B cell (primary cell): ENCODE data around the gene AADAC. TPM values are rescaled to one million over a fixed set of nuclear protein-coding genes. Genes with fewer than 3 reads are reported as not detected.

Experiments
- ATAC-seq: fragments of 200-7000 bp; cut with Tn5 transposase; one replicate; pipeline ENCODE4 v1.10.0; 2021; ENCODE audit warnings: low read depth, mild to moderate bottlenecking, moderate number of reproducible peaks, moderate library complexity
- CTCF ChIA-PET: fragments of 350-600 bp; sonication (Branson Sonifier 250); formaldehyde crosslinking; loops from one replicate; lab custom pipeline; 2021; ENCODE audit warnings: antibody characterized with exemption, inconsistent platforms; lab: Charles Lee
- POLR2A ChIA-PET: fragments of 350-600 bp; sonication (Branson Sonifier 250); formaldehyde crosslinking; loops from one replicate; lab custom pipeline; 2021; ENCODE audit warnings: antibody characterized with exemption; lab: Charles Lee
- DNase-seq: peaks from one replicate; pipeline ENCODE4 v3.0.0; 2013
- H2AFZ ChIP-seq: 2 replicates; pipeline ENCODE4 v1.6.1; 2012; ENCODE audit warnings: mild to moderate bottlenecking, low read depth, low read length; ENCODE audit not compliant: insufficient read depth, poor library complexity, severe bottlenecking
- H3K27ac ChIP-seq, 2 donors: 1 replicate in 1 of 2; 2 replicates in 1 of 2; pipeline ENCODE4 v1.5.1; 2012 to 2013; ENCODE audit warnings: low read length in 2 of 2, mild to moderate bottlenecking in 2 of 2, moderate library complexity in 1 of 2
- H3K27me3 ChIP-seq, 4 experiments: fragments of 200-600 bp in 1 of 4; sonication (generic) in 1 of 4; replicated peaks in 1 of 4; 1 replicate in 2 of 4; 2 replicates in 2 of 4; pipeline versions ENCODE4 v1.6.1 to v1.7.0; 2013 to 2016; ENCODE audit warnings: low read length in 3 of 4, mild to moderate bottlenecking in 2 of 4, mixed read lengths in 1 of 4, moderate library complexity in 1 of 4; ENCODE audit not compliant: insufficient read depth in 4 of 4, control insufficient read depth in 3 of 4; ENCODE audit errors: control extremely low read depth in 1 of 4
- H3K36me3 ChIP-seq, 2 experiments: replicated peaks in 1 of 2; 1 replicate in 1 of 2; 2 replicates in 1 of 2; pipeline versions ENCODE4 v1.6.1 to v1.7.1; 2013; ENCODE audit warnings: low read length in 1 of 2; ENCODE audit not compliant: insufficient read depth in 2 of 2, control insufficient read depth in 1 of 2; ENCODE audit errors: control extremely low read depth in 1 of 2, extremely low read depth in 1 of 2
- H3K4me1 ChIP-seq, 2 donors: fragments of 200-600 bp in 1 of 2; sonication (generic) in 1 of 2; 1 replicate in 1 of 2; 2 replicates in 1 of 2; pipeline versions ENCODE4 v1.5.1 to v1.6.1; 2013 to 2017; ENCODE audit warnings: low read length in 2 of 2; ENCODE audit not compliant: control insufficient read depth in 2 of 2, insufficient read depth in 2 of 2
- H3K4me2 ChIP-seq: replicated peaks from 2 replicates; pipeline ENCODE3; 2012; ENCODE audit warnings: mild to moderate bottlenecking, low read depth, low read length; ENCODE audit not compliant: poor library complexity, severe bottlenecking
- H3K4me3 ChIP-seq, 5 experiments: fragments of 200-600 bp in 1 of 5; sonication (generic) in 1 of 5; 1 replicate in 3 of 5; 2 replicates in 2 of 5; pipeline versions ENCODE4 v1.5.1 to v1.7.0; 2011 to 2016; ENCODE audit warnings: low read length in 4 of 5, mild to moderate bottlenecking in 4 of 5, low read depth in 2 of 5, control low read depth in 1 of 5, moderate library complexity in 1 of 5; ENCODE audit not compliant: insufficient read depth in 1 of 5; ENCODE audit errors: control extremely low read depth in 1 of 5, extremely low read depth in 1 of 5
- H3K79me2 ChIP-seq: fragments of 200-600 bp; sonication (generic); one replicate; pipeline ENCODE4 v1.6.0; 2016; ENCODE audit warnings: low read length; ENCODE audit not compliant: control insufficient read depth, insufficient read depth
- H3K9ac ChIP-seq: fragments of 200-600 bp; sonication (generic); 2 replicates; pipeline ENCODE4 v1.6.1; 2017; ENCODE audit warnings: mild to moderate bottlenecking, low read length, moderate library complexity
- H3K9me3 ChIP-seq, 3 donors: one replicate each; pipeline versions ENCODE4 v1.6.1 to v1.7.1; 2013; ENCODE audit warnings: low read length in 2 of 3; ENCODE audit not compliant: control insufficient read depth in 2 of 3, insufficient read depth in 1 of 3; ENCODE audit errors: control extremely low read depth in 1 of 3
- H4K20me1 ChIP-seq: 2 replicates; pipeline ENCODE4 v1.6.0; 2012; ENCODE audit warnings: mild to moderate bottlenecking, low read length; ENCODE audit not compliant: insufficient read depth, control insufficient read depth, poor library complexity, severe bottlenecking
- H3K27ac Mint-ChIP-seq: one replicate; pipeline ENCODE4 v1.8.0; 2021; ENCODE audit warnings: mixed read lengths
- H3K27me3 Mint-ChIP-seq: one replicate; pipeline ENCODE4 v1.8.0; 2021; ENCODE audit warnings: mixed read lengths
- H3K4me1 Mint-ChIP-seq: one replicate; pipeline ENCODE4 v1.8.0; 2021; ENCODE audit warnings: mixed read lengths
- H3K4me3 Mint-ChIP-seq: one replicate; pipeline ENCODE4 v1.8.0; 2021; ENCODE audit warnings: mixed read lengths
- H3K9me3 Mint-ChIP-seq: one replicate; pipeline ENCODE4 v1.8.0; 2022; ENCODE audit warnings: mixed read lengths; ENCODE audit not compliant: insufficient read depth
- CTCF ChIP-seq: fragments of 200-600 bp; IDR thresholded peaks from one replicate; pipeline ENCODE4 v1.8.0; 2022; ENCODE audit warnings: antibody characterized with exemption, mild to moderate bottlenecking
- EZH2 ChIP-seq: IDR thresholded peaks from 2 replicates; pipeline ENCODE4 v1.6.1; 2012; ENCODE audit warnings: borderline replicate concordance, low read depth, mild to moderate bottlenecking, moderate library complexity, low read length; ENCODE audit not compliant: insufficient read depth, poor library complexity, severe bottlenecking
- WGBS: methylation state at CpG from one replicate; pipeline ENCODE4 v1.1.5; 2013; ENCODE audit warnings: missing lambda C conversion rate; ENCODE audit not compliant: insufficient coverage; 5-methylcytosine and 5-hydroxymethylcytosine counted together
- intact Hi-C: fragments of 100-400 bp; cut with micrococcal nuclease; formaldehyde crosslinking; loops from one replicate; pipeline ENCODE4 v1.10.0; 2022
- polyA plus RNA-seq: library from polyadenylated mRNA; depleted of rRNA; stranded (reverse); fragments of >200 nt; gene quantifications from 2 replicates; pipeline ENCODE4 v1.2.3, GENCODE V29; 2012
- total RNA-seq, 2 donors: library from RNA; stranded (reverse); fragments of 120-200 nt in 1 of 2; gene quantifications; 1 replicate in 1 of 2; 2 replicates in 1 of 2; pipeline versions ENCODE4 v1.2.3 to v1.2.4, GENCODE V29; 2013 to 2022

AADAC gene
- total and polyA plus RNA-seq, 2 donors (not counting 1 experiment from before 2014, with no cell fraction given): not detected

GRCh38 chr3:151775314-151776258 lies 38.3 kb upstream of the AADAC start:
- Histone ChIP-seq H3K9me3 (no peaks in the 10 kb centered on the region), H4K20me1 (no peaks in the 10 kb centered on the region), H3K4me3 (no peak overlapping the region), H3K36me3 (no peaks in the 10 kb centered on the region), H3K27ac (no peak overlapping the region), H3K4me1 (no peaks in the 10 kb centered on the region), H3K79me2 (no peaks in the 10 kb centered on the region), H2AFZ (no peak overlapping the region), H3K9ac (no peak overlapping the region), H3K4me2 (no peak overlapping the region), H3K27me3 (no peaks in the 10 kb centered on the region)
- DNase-seq (no peak), ATAC-seq (no peak)
- no peaks in the 10 kb centered on the region for H3K4me1 Mint-ChIP-seq
- H3K27ac Mint-ChIP-seq: no peak overlapping the region
- POLR2A ChIA-PET: no interaction called here
- CTCF ChIA-PET: no interaction called here
- no CpG with 5 or more reads among the region's 4 CpGs for WGBS
- TF ChIP-seq CTCF (no peak), EZH2 (no peak)
- no peaks in the 10 kb centered on the region for H3K9me3 Mint-ChIP-seq
- intact Hi-C loops: no loop called here
- H3K4me3 Mint-ChIP-seq: no peak overlapping the region
- no peaks in the 10 kb centered on the region for H3K27me3 Mint-ChIP-seq

GRCh38 chr3:151776259-151776740 lies 37.6 kb upstream of the AADAC start:
- no peak overlapping the region for H3K4me2 ChIP-seq
- no peaks in the 10 kb centered on the region for H3K9me3 ChIP-seq
- H2AFZ ChIP-seq: no peak overlapping the region
- no peak overlapping the region for H3K4me3 Mint-ChIP-seq
- H3K4me1 Mint-ChIP-seq: no peaks in the 10 kb centered on the region
- no peaks in the 10 kb centered on the region for H3K79me2 ChIP-seq
- CTCF ChIA-PET: no interaction called here
- H3K9me3 Mint-ChIP-seq: no peaks in the 10 kb centered on the region
- no peak overlapping the region for H3K9ac ChIP-seq
- DNase-seq (no peak), ATAC-seq (no peak)
- H3K27ac Mint-ChIP-seq: no peak overlapping the region
- no peak for TF ChIP-seq CTCF
- no peak for TF ChIP-seq EZH2
- WGBS: no CpG with 5 or more reads among the region's 1 CpG
- no peaks in the 10 kb centered on the region for H3K27me3 Mint-ChIP-seq
- H3K4me1 ChIP-seq: no peaks in the 10 kb centered on the region
- H3K27me3 ChIP-seq: no peaks in the 10 kb centered on the region
- H3K27ac ChIP-seq: no peak overlapping the region
- no peaks in the 10 kb centered on the region for H4K20me1 ChIP-seq
- POLR2A ChIA-PET: no interaction called here
- H3K4me3 ChIP-seq: no peak overlapping the region
- H3K36me3 ChIP-seq: no peaks in the 10 kb centered on the region
- intact Hi-C loops: no loop called here
